Measurements from ENCODE around the gene PDK3. TPM values are rescaled to one million over a fixed set of nuclear protein-coding genes. Genes with fewer than 3 reads are reported as not detected.

The PDK3 gene
- total RNA-seq, result 16.4 TPM

GRCh38 chrX:24464836-24465531 is at the start of gene PDK3:
TSS of gene PDK3 (plus strand) at chrX:24465286. CDS start at chrX:24465456, 170 bp downstream.

Small RNA genes within 50 kb of the gene (small RNA-seq; reads per million reads assigned to genes)
- gene SNRPEP9, result not detected

Other genes starting within 250 kb of the PDK3 start
- not detected for gene SUPT20HL2, start 151.2 kb upstream of the PDK3 start, total RNA-seq
- gene SUPT20HL1, start 104.6 kb upstream of the PDK3 start, total RNA-seq, result not detected
- gene PCYT1B, start 182.1 kb downstream of the PDK3 start, total RNA-seq, result 28.4 TPM
- gene POLA1, start 228.6 kb downstream of the PDK3 start, total RNA-seq, result 34.6 TPM